Type B pancreatic cell (in vitro differentiated cells): ENCODE data around the gene NPHP4. TPM values are rescaled to one million over a fixed set of nuclear protein-coding genes. Genes with fewer than 3 reads are reported as not detected.

ENCODE experiments used
- DNase-seq: peaks from one replicate; pipeline ENCODE4 v3.0.0; 2021; ENCODE audit warnings: mixed read lengths; ENCODE audit not compliant: unreplicated experiment; ENCODE audit errors: extremely low spot score
- H3K27ac Mint-ChIP-seq: 2 replicates; pipeline ENCODE4 v1.8.0; 2021; ENCODE audit warnings: mild to moderate bottlenecking, mixed read lengths
- H3K27me3 Mint-ChIP-seq: 2 replicates; pipeline ENCODE4 v1.8.0; 2021; ENCODE audit warnings: mixed read lengths
- H3K36me3 Mint-ChIP-seq: 2 replicates; pipeline ENCODE4 v1.8.0; 2021; ENCODE audit warnings: mixed read lengths
- H3K4me1 Mint-ChIP-seq: one replicate; pipeline ENCODE4 v1.8.0; 2021; ENCODE audit warnings: mixed read lengths; ENCODE audit not compliant: unreplicated experiment
- H3K4me3 Mint-ChIP-seq: 2 replicates; pipeline ENCODE4 v1.8.0; 2021; ENCODE audit warnings: mild to moderate bottlenecking, mixed read lengths
- H3K9me3 Mint-ChIP-seq: 2 replicates; pipeline ENCODE4 v1.8.0; 2021; ENCODE audit warnings: mixed read lengths
- CTCF ChIP-seq: fragments of 200-600 bp; sonication (generic); conservative IDR thresholded peaks from 2 replicates; pipeline ENCODE4 v1.5.0; 2021; ENCODE audit warnings: antibody characterized with exemption, mild to moderate bottlenecking
- microRNA-seq: library from miRNA; unstranded; fragments of <30 nt; microRNA quantifications from one replicate; pipeline ENCODE4, GENCODE V29; 2020
- total RNA-seq: library from RNA; stranded (reverse); gene quantifications from 2 replicates; pipeline ENCODE4 v1.2.1, GENCODE V29; 2021; ENCODE audit warnings: low replicate concordance

NPHP4 gene
- total RNA-seq, 1 donor from 2014 or later = 21.7 TPM

- H3K27ac Mint-ChIP-seq = no peak overlapping the region
- no peaks in the 10 kb centered on the region for H3K4me1 Mint-ChIP-seq
- no peak overlapping the region for H3K4me3 Mint-ChIP-seq
- peaks cover 25% of the 10 kb centered on the region for H3K27me3 Mint-ChIP-seq
- DNase-seq = no peak
- no peaks in the 10 kb centered on the region for H3K36me3 Mint-ChIP-seq
- no peak for TF ChIP-seq CTCF
- no peaks in the 10 kb centered on the region for H3K9me3 Mint-ChIP-seq
These were observed 178.1 kb downstream of the NPHP4 start for GRCh38 chr1:5814046-5814619.

GRCh38 chr1:5813480-5813879, 178.7 kb downstream of the NPHP4 start:
- H3K9me3 Mint-ChIP-seq = no peaks in the 10 kb centered on the region
- DNase-seq = no peak
- no peak for TF ChIP-seq CTCF
- H3K27ac Mint-ChIP-seq = no peak overlapping the region
- H3K4me3 Mint-ChIP-seq = no peak overlapping the region
- no peaks in the 10 kb centered on the region for H3K4me1 Mint-ChIP-seq
- no peaks in the 10 kb centered on the region for H3K36me3 Mint-ChIP-seq
- peaks cover 23% of the 10 kb centered on the region for H3K27me3 Mint-ChIP-seq

Small RNA genes lying within 50 kb of the gene (microRNA-seq; reads per million reads assigned to microRNA genes)
- not detected for gene MIR4689

Other genes starting within 250 kb of the NPHP4 start
- gene KCNAB2, start 53.5 kb upstream of the NPHP4 start, total RNA-seq = 1.7 and 7.2 TPM in 2 replicates
- gene CHD5, start 187.9 kb upstream of the NPHP4 start, total RNA-seq = 0.70 and 3.0 TPM in 2 replicates
- 499 and 541 TPM in 2 replicates for gene RPL22, start 207.2 kb upstream of the NPHP4 start, total RNA-seq
- 34.5 and 37.0 TPM in 2 replicates for gene RNF207, start 213.7 kb upstream of the NPHP4 start, total RNA-seq
- 56.6 and 63.5 TPM in 2 replicates for gene ICMT, start 243.5 kb upstream of the NPHP4 start, total RNA-seq